Parathyroid adenoma (tissue), 2 donors: ENCODE results near the gene DHFR.

Experiments used
- H2AFZ ChIP-seq: fragments of 300-600 bp; sonication (generic); one replicate; pipeline ENCODE4 v1.7.0; 2017; ENCODE audit warnings: antibody characterized with exemption, mild to moderate bottlenecking
- H3K27ac ChIP-seq: fragments of 300-600 bp; sonication (generic); one replicate; pipeline ENCODE4 v1.7.0; 2017
- H3K27me3 ChIP-seq: fragments of 300-600 bp; sonication (generic); one replicate; pipeline ENCODE4 v1.7.0; 2017; ENCODE audit warnings: low read length; ENCODE audit not compliant: control insufficient read depth, insufficient read depth
- H3K36me3 ChIP-seq: fragments of 300-600 bp; sonication (generic); one replicate; pipeline ENCODE4 v1.7.0; 2017; ENCODE audit warnings: low read length; ENCODE audit not compliant: control insufficient read depth, insufficient read depth
- H3K4me1 ChIP-seq: fragments of 300-600 bp; sonication (generic); one replicate; pipeline ENCODE4 v1.7.0; 2017; ENCODE audit warnings: control low read depth
- H3K4me2 ChIP-seq: fragments of 300-600 bp; sonication (generic); one replicate; pipeline ENCODE4 v1.7.0; 2017; ENCODE audit warnings: low read length
- H3K4me3 ChIP-seq: fragments of 300-600 bp; sonication (generic); one replicate; pipeline ENCODE4 v1.7.0; 2017; ENCODE audit warnings: low read depth, low read length
- H3K79me2 ChIP-seq: fragments of 300-600 bp; sonication (generic); one replicate; pipeline ENCODE4 v1.7.0; 2017; ENCODE audit warnings: control low read depth
- H3K9ac ChIP-seq: fragments of 300-600 bp; sonication (generic); one replicate; pipeline ENCODE4 v1.7.0; 2017; ENCODE audit warnings: mild to moderate bottlenecking
- H3K9me3 ChIP-seq: fragments of 300-600 bp; sonication (generic); one replicate; pipeline ENCODE4 v1.7.0; 2017; ENCODE audit warnings: low read length; ENCODE audit not compliant: control insufficient read depth
- CTCF ChIP-seq: fragments of 300-600 bp; sonication (generic); IDR thresholded peaks from one replicate; pipeline ENCODE4 v1.7.0; 2017; ENCODE audit warnings: antibody characterized with exemption, mild to moderate bottlenecking
- donor health status: primary hyperparathyroidism.

The DHFR gene

GRCh38 chr5:80631278-80632259, 23.2 kb downstream of the DHFR start:
- no peak overlapping the region for H3K27ac ChIP-seq
- no peaks in the 10 kb centered on the region for H3K36me3 ChIP-seq
- no peak overlapping the region for H3K4me2 ChIP-seq
- no peaks in the 10 kb centered on the region for H3K79me2 ChIP-seq
- no peak for TF ChIP-seq CTCF
- no peaks in the 10 kb centered on the region for H3K9me3 ChIP-seq
- H2AFZ ChIP-seq = no peak overlapping the region
- H3K9ac ChIP-seq = no peak overlapping the region
- H3K4me3 ChIP-seq = no peak overlapping the region
- H3K4me1 ChIP-seq = no peaks in the 10 kb centered on the region
- H3K27me3 ChIP-seq = no peaks in the 10 kb centered on the region

GRCh38 chr5:80629281-80629680, 25.5 kb downstream of the DHFR start:
- Histone ChIP-seq H3K4me3 (no peak overlapping the region), H3K36me3 (no peaks in the 10 kb centered on the region), H3K27ac (no peak overlapping the region), H3K27me3 (no peaks in the 10 kb centered on the region), H3K4me2 (no peak overlapping the region), H3K79me2 (no peaks in the 10 kb centered on the region), H3K9ac (no peak overlapping the region), H2AFZ (no peak overlapping the region), H3K9me3 (no peaks in the 10 kb centered on the region), H3K4me1 (no peaks in the 10 kb centered on the region)
- no peak for TF ChIP-seq CTCF

- no peaks in the 10 kb centered on the region for H3K36me3 ChIP-seq
- no peaks in the 10 kb centered on the region for H3K27me3 ChIP-seq
- H3K4me1 ChIP-seq = no peaks in the 10 kb centered on the region
- H3K4me3 ChIP-seq = no peak overlapping the region
- no peak for TF ChIP-seq CTCF
- H3K9me3 ChIP-seq = no peaks in the 10 kb centered on the region
- H3K79me2 ChIP-seq = no peaks in the 10 kb centered on the region
- no peak overlapping the region for H3K9ac ChIP-seq
- H3K4me2 ChIP-seq = no peak overlapping the region
- no peak overlapping the region for H2AFZ ChIP-seq
- H3K27ac ChIP-seq = no peak overlapping the region
These were observed 29.6 kb downstream of the DHFR start for GRCh38 chr5:80625230-80625629.

- H3K36me3 ChIP-seq = no peaks in the 10 kb centered on the region
- H3K79me2 ChIP-seq = no peaks in the 10 kb centered on the region
- TF ChIP-seq CTCF = no peak
- no peak overlapping the region for H3K4me2 ChIP-seq
- H3K27ac ChIP-seq = no peak overlapping the region
- H2AFZ ChIP-seq = no peak overlapping the region
- H3K9me3 ChIP-seq = no peaks in the 10 kb centered on the region
- no peaks in the 10 kb centered on the region for H3K27me3 ChIP-seq
- no peak overlapping the region for H3K9ac ChIP-seq
- no peaks in the 10 kb centered on the region for H3K4me1 ChIP-seq
- H3K4me3 ChIP-seq = no peak overlapping the region
These were observed 30.8 kb downstream of the DHFR start for GRCh38 chr5:80623999-80624398.

GRCh38 chr5:80622756-80623155, 32.0 kb downstream of the DHFR start:
- no peak for TF ChIP-seq CTCF
- no peak overlapping the region for H2AFZ ChIP-seq
- no peaks in the 10 kb centered on the region for H3K9me3 ChIP-seq
- H3K79me2 ChIP-seq = no peaks in the 10 kb centered on the region
- no peak overlapping the region for H3K9ac ChIP-seq
- no peaks in the 10 kb centered on the region for H3K36me3 ChIP-seq
- no peaks in the 10 kb centered on the region for H3K27me3 ChIP-seq
- no peak overlapping the region for H3K27ac ChIP-seq
- H3K4me2 ChIP-seq = no peak overlapping the region
- H3K4me1 ChIP-seq = no peaks in the 10 kb centered on the region
- no peak overlapping the region for H3K4me3 ChIP-seq
